ENCODE measurements around the gene SLC6A18. TPM values are rescaled to one million over a fixed set of nuclear protein-coding genes. Genes with fewer than 3 reads are reported as not detected.

The SLC6A18 gene
- total RNA-seq, 1 donor from 2014 or later: not detected

DNA sequence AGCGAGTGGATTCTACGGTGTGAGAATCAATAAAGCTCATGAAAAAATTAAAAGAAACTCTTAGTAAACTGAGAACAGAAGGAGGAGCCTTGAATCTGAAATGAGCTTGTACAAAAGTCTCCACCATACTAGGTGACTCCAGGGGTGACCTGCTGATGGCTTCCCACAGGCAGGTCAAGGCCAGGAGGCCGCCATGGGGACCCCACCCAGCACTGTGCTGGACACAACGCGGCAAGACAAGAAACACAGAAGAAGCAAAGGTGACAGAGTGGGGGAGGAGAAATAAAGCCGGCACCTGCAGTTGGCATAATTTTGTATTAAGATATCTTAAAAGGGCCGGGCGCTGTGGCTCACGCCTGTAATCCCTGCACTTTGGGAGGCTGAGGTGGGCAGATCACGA, 35.9 kb upstream of the SLC6A18 start:
- H3K36me3 ChIP-seq: no peaks in the 10 kb centered on the region
- no peak for DNase-seq (ENCODE audit: low spot score in 2 of 2)
- TF ChIP-seq, protein P1, sequence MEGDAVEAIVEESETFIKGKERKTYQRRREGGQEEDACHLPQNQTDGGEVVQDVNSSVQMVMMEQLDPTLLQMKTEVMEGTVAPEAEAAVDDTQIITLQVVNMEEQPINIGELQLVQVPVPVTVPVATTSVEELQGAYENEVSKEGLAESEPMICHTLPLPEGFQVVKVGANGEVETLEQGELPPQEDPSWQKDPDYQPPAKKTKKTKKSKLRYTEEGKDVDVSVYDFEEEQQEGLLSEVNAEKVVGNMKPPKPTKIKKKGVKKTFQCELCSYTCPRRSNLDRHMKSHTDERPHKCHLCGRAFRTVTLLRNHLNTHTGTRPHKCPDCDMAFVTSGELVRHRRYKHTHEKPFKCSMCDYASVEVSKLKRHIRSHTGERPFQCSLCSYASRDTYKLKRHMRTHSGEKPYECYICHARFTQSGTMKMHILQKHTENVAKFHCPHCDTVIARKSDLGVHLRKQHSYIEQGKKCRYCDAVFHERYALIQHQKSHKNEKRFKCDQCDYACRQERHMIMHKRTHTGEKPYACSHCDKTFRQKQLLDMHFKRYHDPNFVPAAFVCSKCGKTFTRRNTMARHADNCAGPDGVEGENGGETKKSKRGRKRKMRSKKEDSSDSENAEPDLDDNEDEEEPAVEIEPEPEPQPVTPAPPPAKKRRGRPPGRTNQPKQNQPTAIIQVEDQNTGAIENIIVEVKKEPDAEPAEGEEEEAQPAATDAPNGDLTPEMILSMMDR (IDR thresholded peaks at IDR 0.05): no peak
- no peak overlapping the region for H3K4me3 ChIP-seq
- intact Hi-C loops (cut with DNase I): no loop called here
- H3K27me3 ChIP-seq: no peaks in the 10 kb centered on the region
- no peak overlapping the region for H3K27ac ChIP-seq
- no peaks in the 10 kb centered on the region for H3K4me1 ChIP-seq
- H3K9me3 ChIP-seq: no peaks in the 10 kb centered on the region

DNA sequence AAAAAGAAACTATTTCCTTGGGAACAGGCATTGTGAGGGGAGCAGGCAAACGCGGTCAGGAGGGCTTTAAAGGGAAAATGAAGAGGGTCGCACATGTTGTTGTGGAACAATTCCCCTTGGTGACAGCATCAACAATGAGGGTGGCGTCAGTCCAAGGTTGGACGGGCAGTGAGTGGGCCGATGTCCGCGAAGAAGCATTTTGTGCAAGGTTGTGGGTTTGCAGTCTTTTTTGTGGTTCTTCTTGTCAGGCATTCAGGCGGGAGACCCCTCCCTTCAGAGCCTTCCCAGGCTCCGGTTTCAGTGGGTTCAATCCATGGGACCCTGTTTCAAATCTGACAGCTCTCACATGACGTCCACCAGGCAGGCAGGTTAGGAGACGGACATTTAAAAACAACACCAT, 34.9 kb upstream of the SLC6A18 start:
- DNase-seq (ENCODE audit: low spot score in 2 of 2): no peak
- intact Hi-C loops (cut with DNase I): no loop called here
- no peak overlapping the region for H3K27ac ChIP-seq

DNA sequence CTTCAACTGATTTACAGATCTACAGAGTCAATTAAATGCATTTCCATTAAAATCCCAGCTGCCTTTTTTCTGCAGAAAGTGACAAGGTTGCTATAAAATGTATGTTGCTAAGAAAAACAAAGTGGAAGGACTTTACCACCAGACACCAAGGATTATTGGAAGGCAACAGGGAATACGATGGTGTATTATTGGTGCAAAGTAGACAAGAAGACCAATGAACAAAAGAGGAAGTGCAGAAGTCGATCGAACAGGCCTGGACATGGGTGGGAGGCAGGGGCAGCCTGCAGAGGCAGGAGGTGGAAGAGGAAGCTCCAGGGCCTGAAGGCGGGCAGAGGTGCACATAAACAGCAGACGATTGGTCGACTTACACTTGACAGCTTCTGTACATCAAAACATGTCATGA, 34.3 kb upstream of the SLC6A18 start:
- TF ChIP-seq, protein P1 (IDR thresholded peaks at IDR 0.05): no peak
- no peaks in the 10 kb centered on the region for H3K4me1 ChIP-seq
- DNase-seq (ENCODE audit: low spot score in 2 of 2): no peak
- intact Hi-C loops (cut with DNase I): no loop called here
- no peak overlapping the region for H3K27ac ChIP-seq
- no peaks in the 10 kb centered on the region for H3K27me3 ChIP-seq
- H3K36me3 ChIP-seq: no peaks in the 10 kb centered on the region
- no peaks in the 10 kb centered on the region for H3K9me3 ChIP-seq
- no peak overlapping the region for H3K4me3 ChIP-seq

More for the DNA sequence above, 34.9 kb upstream of the SLC6A18 start:
- TF ChIP-seq, protein P1 (IDR thresholded peaks at IDR 0.05): no peak
- H3K27me3 ChIP-seq: no peaks in the 10 kb centered on the region
- H3K4me3 ChIP-seq: no peak overlapping the region
- H3K9me3 ChIP-seq: no peaks in the 10 kb centered on the region
- H3K36me3 ChIP-seq: no peaks in the 10 kb centered on the region
- no peaks in the 10 kb centered on the region for H3K4me1 ChIP-seq

DNA sequence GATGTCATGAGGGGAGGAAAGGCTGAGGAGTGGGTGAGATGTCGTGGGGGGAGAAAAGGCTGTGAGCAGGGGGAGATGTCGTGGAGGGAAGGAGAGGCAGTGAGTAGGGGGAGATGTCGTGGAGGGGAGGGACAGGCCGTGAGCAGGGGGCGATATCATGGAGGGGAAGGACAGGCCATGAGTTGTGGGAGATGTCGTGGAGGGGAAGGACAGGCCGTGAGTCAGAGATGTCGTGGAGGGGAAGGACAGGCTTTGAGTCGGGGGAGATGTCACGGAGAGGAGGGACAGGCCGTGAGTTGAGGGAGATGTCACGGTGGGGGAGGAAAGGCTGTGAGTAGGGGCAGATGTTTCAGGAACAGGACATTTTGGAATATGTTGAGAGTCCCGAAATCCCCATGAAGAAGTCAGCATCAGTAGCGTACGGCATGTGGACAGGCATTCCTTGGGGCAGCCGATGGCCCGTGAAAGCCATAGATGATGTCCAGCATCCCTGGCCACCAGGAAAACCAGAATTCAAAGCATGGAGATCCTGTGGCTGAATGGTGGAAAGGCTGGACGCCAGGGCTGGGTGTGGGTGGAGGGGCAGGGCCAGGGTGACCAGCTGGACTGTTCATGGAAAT, 32.1 kb upstream of the SLC6A18 start:
- H3K4me1 ChIP-seq: no peaks in the 10 kb centered on the region
- no peaks in the 10 kb centered on the region for H3K9me3 ChIP-seq
- H3K27ac ChIP-seq: no peak overlapping the region
- no peaks in the 10 kb centered on the region for H3K27me3 ChIP-seq
- intact Hi-C loops (cut with DNase I): no loop called here
- no peak for DNase-seq (ENCODE audit: low spot score in 2 of 2)
- TF ChIP-seq, protein P1 (IDR thresholded peaks at IDR 0.05): no peak
- no peak overlapping the region for H3K4me3 ChIP-seq
- H3K36me3 ChIP-seq: no peaks in the 10 kb centered on the region

DNA sequence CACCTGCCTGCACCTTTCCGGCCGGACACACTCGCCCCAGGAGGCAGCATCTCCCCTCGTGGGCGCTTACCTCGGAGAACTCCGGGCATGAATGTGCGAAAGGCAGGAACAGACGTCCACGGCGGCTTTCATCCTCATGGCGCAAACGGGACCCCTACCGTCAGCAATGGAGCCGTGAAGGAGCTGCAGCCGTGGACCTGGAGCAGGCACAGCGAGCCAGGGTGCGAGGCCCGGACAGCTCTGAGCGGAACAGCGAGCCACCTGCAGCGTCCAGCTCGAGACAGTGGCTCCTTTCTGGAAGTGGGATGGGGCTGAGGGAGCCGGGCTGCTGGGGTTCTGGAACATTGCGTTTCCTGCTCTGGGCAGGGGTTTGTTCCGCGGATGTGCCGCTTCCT, 31.6 kb upstream of the SLC6A18 start:
- Histone ChIP-seq H3K4me3 (no peak overlapping the region), H3K27ac (no peak overlapping the region), H3K9me3 (no peaks in the 10 kb centered on the region), H3K27me3 (no peaks in the 10 kb centered on the region), H3K4me1 (no peaks in the 10 kb centered on the region), H3K36me3 (no peaks in the 10 kb centered on the region)
- intact Hi-C loops (cut with DNase I): no loop called here
- no peak for DNase-seq (ENCODE audit: low spot score in 2 of 2)
- TF ChIP-seq, protein P1 (IDR thresholded peaks at IDR 0.05): no peak

DNA sequence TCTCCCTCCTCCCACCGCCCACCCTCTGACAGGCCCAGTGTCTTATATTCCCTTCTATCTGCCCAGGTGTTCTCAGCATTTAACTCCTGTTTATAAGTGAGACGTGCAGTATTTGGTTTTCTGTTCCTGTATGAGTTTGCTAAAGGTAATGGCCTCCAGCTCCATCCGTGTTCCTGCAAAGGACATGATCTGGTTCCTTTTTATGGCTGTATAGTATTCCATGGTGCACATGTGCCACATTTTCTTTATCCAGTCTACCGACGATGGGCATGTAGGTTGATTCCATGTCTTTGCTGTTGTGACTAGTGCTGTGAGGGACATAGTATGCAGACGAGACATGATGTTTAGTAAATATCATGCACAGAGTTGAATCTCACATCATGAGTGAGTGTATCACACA, 30.8 kb upstream of the SLC6A18 start:
- TF ChIP-seq, protein P1 (IDR thresholded peaks at IDR 0.05): no peak

More for the DNA sequence above, 30.8 kb upstream of the SLC6A18 start:
- Histone ChIP-seq H3K36me3 (no peaks in the 10 kb centered on the region), H3K4me1 (no peaks in the 10 kb centered on the region), H3K27ac (no peak overlapping the region), H3K4me3 (no peak overlapping the region), H3K27me3 (no peaks in the 10 kb centered on the region), H3K9me3 (no peaks in the 10 kb centered on the region)
- intact Hi-C loops (cut with DNase I): no loop called here
- DNase-seq (ENCODE audit: low spot score in 2 of 2): no peak
